Activated CD4-positive, alpha-beta T cell treated with anti-CD3 and anti-CD28 coated beads, Interleukin-2, amount 50 U/mL, for 4 hours (primary cell): ENCODE data around the gene ZNF695.

Experiments used
- DNase-seq, 2 experiments: peaks; one replicate each; pipeline ENCODE4 v3.0.0-alpha.2; 2020

The ZNF695 gene

DNA sequence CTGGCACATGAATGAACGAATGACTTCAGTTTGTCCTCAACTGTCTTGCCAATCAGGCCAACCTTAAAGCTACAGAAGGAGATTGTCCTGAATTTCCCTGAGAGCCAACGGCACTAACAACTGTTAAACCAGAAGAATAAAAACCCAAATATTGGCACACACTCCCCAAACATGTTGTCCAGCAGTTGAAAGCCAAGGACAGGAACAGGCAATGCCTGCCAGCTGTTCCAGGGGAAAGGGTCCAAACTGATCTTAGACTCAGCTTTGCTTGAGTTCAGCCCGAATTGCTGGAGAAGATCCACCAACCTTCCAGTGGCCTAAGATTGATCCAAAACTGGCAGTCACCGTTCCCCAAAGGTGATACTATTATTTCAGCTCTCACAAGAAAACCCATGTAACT, 53.7 kb downstream of the ZNF695 start:
- DNase-seq = no peak

DNA sequence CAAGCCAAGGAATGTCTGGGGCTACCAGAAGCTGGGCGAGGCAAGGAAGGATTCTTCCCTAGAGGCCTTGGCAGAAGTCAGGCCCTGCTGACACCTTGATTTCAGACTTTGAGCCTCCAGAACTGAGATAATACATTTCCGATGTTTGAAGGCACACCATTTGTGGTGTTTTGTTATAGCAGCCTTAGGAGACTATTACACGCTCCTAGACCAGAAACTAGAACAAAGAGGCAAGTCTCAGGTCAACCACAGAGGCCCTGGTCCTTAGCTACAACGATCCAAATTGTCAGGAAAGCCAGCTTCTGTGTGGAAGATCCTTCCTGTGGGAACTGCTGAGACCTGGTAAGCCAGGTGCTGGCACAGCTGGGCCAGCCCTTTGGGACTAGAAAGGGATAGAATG, 56.4 kb downstream of the ZNF695 start:
- DNase-seq = no peak

DNA sequence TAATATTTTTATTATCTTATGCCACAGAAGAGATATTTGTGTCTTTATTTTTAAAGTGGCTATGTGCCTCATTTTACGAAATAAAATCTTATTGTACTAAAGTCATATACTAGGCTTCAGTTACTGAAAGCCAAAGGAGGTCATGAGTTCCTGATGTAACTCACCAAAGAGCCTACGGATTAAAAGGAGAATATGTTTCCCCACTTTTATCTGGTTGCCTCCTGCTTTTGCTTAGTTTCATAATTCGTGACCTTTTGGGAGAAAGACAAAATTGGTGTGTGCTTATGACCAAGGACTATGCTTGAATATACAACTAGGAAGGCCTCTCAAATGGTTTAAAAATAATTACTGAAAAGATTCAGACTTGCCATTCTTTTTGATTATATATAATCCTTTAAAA, 57.9 kb downstream of the ZNF695 start:
- no peak for DNase-seq

DNA sequence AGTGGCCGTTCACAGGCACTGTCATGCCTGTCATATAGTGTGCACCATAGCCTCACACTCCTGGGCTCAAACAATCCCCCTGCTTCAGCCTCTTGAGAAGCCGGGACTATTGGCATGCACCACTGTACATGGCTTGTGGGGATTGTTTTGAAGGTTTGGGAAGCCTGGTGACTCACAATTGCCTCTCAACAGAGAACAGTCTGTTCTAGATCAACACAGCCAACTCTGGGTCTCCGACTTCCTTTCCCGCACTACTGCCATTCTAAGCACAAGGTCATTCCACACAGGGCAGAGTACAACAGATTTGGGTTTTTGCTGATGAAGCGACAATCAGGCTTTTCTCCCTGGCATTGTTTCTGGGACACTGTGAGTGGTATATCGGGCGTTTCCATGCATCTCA, 60.6 kb downstream of the ZNF695 start:
- no peak for DNase-seq

DNA sequence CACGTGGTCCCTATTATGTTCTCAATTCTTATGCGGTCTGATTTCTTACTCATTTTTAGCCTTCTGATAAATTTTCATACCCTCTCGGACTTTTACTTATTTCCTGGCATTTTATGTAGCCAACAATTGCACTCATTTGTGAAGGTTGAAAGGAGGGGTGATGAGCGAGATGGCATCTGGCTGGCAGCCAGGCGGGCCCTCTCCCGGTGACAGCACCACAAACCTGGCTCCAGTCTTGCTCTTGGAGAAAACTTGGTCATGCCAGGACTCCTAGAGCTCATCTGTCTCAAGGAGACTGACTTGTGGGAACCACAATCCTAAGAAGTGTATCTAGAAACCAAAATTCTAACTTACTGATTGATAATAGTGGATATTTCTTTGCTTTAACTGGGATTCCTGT, 61.5 kb downstream of the ZNF695 start:
- DNase-seq = no peak
